Fibroblast of lung (primary cell): ENCODE data around the gene ARX. TPM values are rescaled to one million over a fixed set of nuclear protein-coding genes. Genes with fewer than 3 reads are reported as not detected.
A peak's percentile ranks its signal among the peaks of the same experiment; 100 is the strongest.

Experiments
- DNase-seq, 2 donors: peaks; one replicate each; pipeline versions ENCODE4 v3.0.0 to v3.0.0-alpha.2; 2010; ENCODE audit warnings: low read depth in 2 of 2
- H2AFZ ChIP-seq: 2 replicates; pipeline ENCODE4 v1.5.1; 2012; ENCODE audit warnings: low read length, control low read depth, inconsistent platforms
- H3K27ac ChIP-seq: 2 replicates; pipeline ENCODE4 v1.5.1; 2011; ENCODE audit warnings: low read length, control low read depth; ENCODE audit not compliant: insufficient read depth
- H3K27me3 ChIP-seq: 2 replicates; pipeline ENCODE4 v1.5.1; 2011; ENCODE audit warnings: mild to moderate bottlenecking, low read length; ENCODE audit not compliant: control insufficient read depth, insufficient read depth
- H3K36me3 ChIP-seq: 2 replicates; pipeline ENCODE4 v1.5.1; 2011; ENCODE audit warnings: low read length; ENCODE audit not compliant: control insufficient read depth, insufficient read depth
- H3K4me1 ChIP-seq: 2 replicates; pipeline ENCODE4 v1.5.1; 2011; ENCODE audit warnings: low read length; ENCODE audit not compliant: control insufficient read depth, insufficient read depth; ENCODE audit errors: extremely low read depth
- H3K4me2 ChIP-seq: 2 replicates; pipeline ENCODE4 v1.5.1; 2011; ENCODE audit warnings: low read length, control low read depth; ENCODE audit not compliant: insufficient read depth; ENCODE audit errors: extremely low read depth
- H3K4me3 ChIP-seq, 4 experiments: fragments of 200-600 bp in 1 of 4; sonication (generic) in 1 of 4; replicated peaks in 1 of 4; 2 replicates each; pipeline ENCODE4 v1.5.1; 2011 to 2016; ENCODE audit warnings: low read length in 4 of 4, low read depth in 3 of 4, mild to moderate bottlenecking in 3 of 4, control low read depth in 2 of 4, inconsistent platforms in 1 of 4, mixed read lengths in 1 of 4; ENCODE audit not compliant: insufficient read depth in 1 of 4; ENCODE audit errors: control extremely low read depth in 1 of 4
- H3K79me2 ChIP-seq: 2 replicates; pipeline ENCODE4 v1.5.1; 2012; ENCODE audit warnings: mild to moderate bottlenecking, low read length, inconsistent platforms; ENCODE audit not compliant: control insufficient read depth, insufficient read depth
- H3K9ac ChIP-seq: 2 replicates; pipeline ENCODE4 v1.5.1; 2011; ENCODE audit warnings: mild to moderate bottlenecking, low read length, control low read depth; ENCODE audit not compliant: insufficient read depth
- H3K9me3 ChIP-seq: 2 replicates; pipeline ENCODE4 v1.5.1; 2012; ENCODE audit warnings: low read depth, low read length; ENCODE audit not compliant: control insufficient read depth, insufficient read depth
- H4K20me1 ChIP-seq: 2 replicates; pipeline ENCODE4 v1.5.1; 2011; ENCODE audit warnings: low read length; ENCODE audit not compliant: control insufficient read depth, insufficient read depth; ENCODE audit errors: extremely low read depth
- CTCF ChIP-seq, 2 donors: IDR thresholded peaks in 1 of 2; conservative IDR thresholded peaks in 1 of 2; 1 replicate in 1 of 2; 2 replicates in 1 of 2; pipeline ENCODE4 v1.5.1; 2011 to 2012; ENCODE audit warnings: low read length in 2 of 2, control low read depth in 1 of 2, inconsistent platforms in 1 of 2, low read depth in 1 of 2, mild to moderate bottlenecking in 1 of 2
- EZH2 ChIP-seq: IDR thresholded peaks from 2 replicates; pipeline ENCODE4 v1.5.1; 2012; ENCODE audit warnings: low read length, control low read depth, mild to moderate bottlenecking; ENCODE audit errors: missing control alignments
- polyA plus RNA-seq, 2 donors: library from polyadenylated mRNA; depleted of rRNA in 1 of 2; stranded (reverse) in 1 of 2; unstranded in 1 of 2; fragments of >200 nt; gene quantifications; 2 replicates each; pipeline ENCODE4 v1.2.1, GENCODE V29; 2011 to 2012; ENCODE audit warnings: missing spikeins in 1 of 2
- total RNA-seq: library from RNA; depleted of rRNA; stranded (reverse); fragments of >200 nt; gene quantifications from 2 replicates; pipeline ENCODE4 v1.2.1, GENCODE V29; 2014

The ARX gene
- total and polyA plus RNA-seq, 2 donors (not counting 1 experiment from before 2014, with no cell fraction given), result not detected

GRCh38 chrX:24956828-24957227 is 58.9 kb downstream of the ARX start:
- Histone ChIP-seq H3K27ac (no peak overlapping the region), H3K36me3 (no peaks in the 10 kb centered on the region), H3K9ac (no peak overlapping the region), H3K4me1 (no peaks in the 10 kb centered on the region), H3K9me3 (no peaks in the 10 kb centered on the region), H3K79me2 (no peaks in the 10 kb centered on the region), H4K20me1 (no peaks in the 10 kb centered on the region), H3K27me3 (no peaks in the 10 kb centered on the region), H3K4me2 (no peak overlapping the region), H2AFZ (no peak overlapping the region), H3K4me3 (no peak overlapping the region)
- DNase-seq, result peak; percentile 10 to 23
- no peak for TF ChIP-seq EZH2
- TF ChIP-seq CTCF (conservative IDR thresholded peaks at IDR 0.05 in 1 of 2, IDR thresholded peaks at IDR 0.05 in 1 of 2; ENCODE audit: low read depth in 1 of 2, low read length in 2 of 2), result no peak

DNA sequence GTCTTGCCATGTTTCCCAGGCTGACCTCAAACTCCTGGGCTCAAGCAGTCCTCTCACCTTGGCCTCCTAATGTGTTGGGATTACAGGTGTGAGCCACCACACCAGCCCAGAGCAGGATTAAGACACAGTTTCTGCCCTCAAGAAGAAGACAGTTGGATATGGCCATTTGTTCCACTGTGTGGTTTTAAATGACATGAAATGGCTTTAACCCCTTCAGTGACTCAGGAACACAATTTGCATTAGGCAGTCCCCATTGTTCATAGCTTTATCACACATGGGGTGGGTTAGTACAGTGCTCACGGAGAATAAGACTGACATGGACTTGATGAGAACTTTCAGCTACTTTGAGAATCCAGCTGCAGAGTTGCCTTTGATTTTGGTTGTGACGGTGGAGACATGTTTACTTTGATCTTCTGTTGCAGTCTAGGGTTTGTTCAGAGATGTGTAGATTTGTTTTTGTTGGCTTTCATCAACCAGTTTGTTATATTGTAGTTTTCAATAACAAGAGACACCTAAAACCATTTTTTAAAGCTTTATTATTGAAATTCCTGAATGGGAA is 60.3 kb downstream of the ARX start:
- H3K27ac ChIP-seq, result no peak overlapping the region
- no peaks in the 10 kb centered on the region for H3K36me3 ChIP-seq
- TF ChIP-seq CTCF (conservative IDR thresholded peaks at IDR 0.05 in 1 of 2, IDR thresholded peaks at IDR 0.05 in 1 of 2; ENCODE audit: low read depth in 1 of 2, low read length in 2 of 2), result no peak
- no peak for TF ChIP-seq EZH2
- no peaks in the 10 kb centered on the region for H3K4me1 ChIP-seq
- no peaks in the 10 kb centered on the region for H4K20me1 ChIP-seq
- no peak overlapping the region for H3K4me3 ChIP-seq
- no peak overlapping the region for H3K9ac ChIP-seq
- DNase-seq, result no peak
- no peak overlapping the region for H2AFZ ChIP-seq
- no peaks in the 10 kb centered on the region for H3K9me3 ChIP-seq
- H3K4me2 ChIP-seq, result no peak overlapping the region
- H3K27me3 ChIP-seq, result no peaks in the 10 kb centered on the region
- no peaks in the 10 kb centered on the region for H3K79me2 ChIP-seq

DNA sequence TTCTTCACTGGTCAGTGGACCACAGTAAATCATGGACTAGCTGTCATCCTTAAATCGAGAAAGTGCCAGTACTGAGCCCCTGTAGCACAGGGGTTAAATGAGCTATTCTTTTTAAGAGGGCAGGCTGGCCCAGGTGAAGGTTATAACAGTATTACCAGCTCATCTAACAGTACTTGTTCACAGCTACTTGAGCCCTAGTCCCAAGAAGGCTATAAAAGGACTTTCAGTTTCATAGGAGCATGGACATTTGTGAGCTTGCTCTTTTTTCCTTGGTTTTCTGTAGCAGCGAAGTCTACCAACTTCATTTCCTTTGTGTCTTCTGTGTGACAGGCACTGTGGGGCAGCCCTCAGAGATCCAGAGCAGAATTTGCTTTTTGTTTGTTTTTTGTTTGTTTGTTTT is 61.0 kb downstream of the ARX start:
- no peak overlapping the region for H3K27ac ChIP-seq
- no peaks in the 10 kb centered on the region for H3K36me3 ChIP-seq
- H3K79me2 ChIP-seq, result no peaks in the 10 kb centered on the region
- H3K27me3 ChIP-seq, result no peaks in the 10 kb centered on the region
- no peak overlapping the region for H3K4me3 ChIP-seq
- no peaks in the 10 kb centered on the region for H3K4me1 ChIP-seq
- no peaks in the 10 kb centered on the region for H3K9me3 ChIP-seq
- H2AFZ ChIP-seq, result no peak overlapping the region
- no peak overlapping the region for H3K9ac ChIP-seq
- no peaks in the 10 kb centered on the region for H4K20me1 ChIP-seq
- H3K4me2 ChIP-seq, result no peak overlapping the region
- no peak for DNase-seq
- TF ChIP-seq EZH2 (no peak), CTCF (conservative IDR thresholded peaks at IDR 0.05 in 1 of 2, IDR thresholded peaks at IDR 0.05 in 1 of 2; ENCODE audit: low read depth in 1 of 2, low read length in 2 of 2) (no peak)
